SK-N-SH treated with all-trans-retinoic acid at 6 μM for 48 hours (cell line): Measurements from ENCODE around the gene PHF20.
"Not testable (repeated sequence)": the region's sequence is repeated elsewhere in the genome, so short reads cannot be mapped to it uniquely, and the experiment has no call there.

Experiments used
- ATAC-seq: fragments of 200-7000 bp; cut with Tn5 transposase; 3 replicates; pipeline ENCODE4 v1.9.1; 2020; ENCODE audit warnings: mild to moderate bottlenecking, moderate library complexity
- ARNTL ChIP-seq: fragments of 450-650 bp; formaldehyde crosslinking; IDR thresholded peaks from 2 replicates; pipeline ENCODE4 v1.5.0; 2020; ENCODE audit warnings: low read depth, mild to moderate bottlenecking, moderate library complexity, borderline replicate concordance
- BACH2 ChIP-seq: fragments of 250-450 bp; sonication (Bioruptor Pico); IDR thresholded peaks from 2 replicates; pipeline ENCODE4 v1.9.0; 2021; ENCODE audit warnings: mild to moderate bottlenecking, borderline replicate concordance
- CREB5 ChIP-seq: fragments of 250-450 bp; sonication (Bioruptor Pico); IDR thresholded peaks from 2 replicates; pipeline ENCODE4 v1.5.1; 2020; ENCODE audit warnings: low read depth, mild to moderate bottlenecking, moderate library complexity
- CSDC2 ChIP-seq: fragments of 250-450 bp; sonication (Bioruptor Pico); IDR thresholded peaks from 2 replicates; pipeline ENCODE4 v1.5.0; 2020; ENCODE audit warnings: mild to moderate bottlenecking, moderate library complexity
- CSRNP3 ChIP-seq: fragments of 250-450 bp; sonication (Bioruptor Pico); IDR thresholded peaks from 2 replicates; pipeline ENCODE4 v1.5.1; 2021; ENCODE audit warnings: mild to moderate bottlenecking, moderate library complexity
- ESRRG ChIP-seq: fragments of 250-450 bp; sonication (Bioruptor Pico); IDR thresholded peaks from 2 replicates; pipeline ENCODE4 v1.6.1; 2021; ENCODE audit warnings: mild to moderate bottlenecking
- GLIS3 ChIP-seq: fragments of 250-450 bp; sonication (Bioruptor Pico); IDR thresholded peaks from 2 replicates; pipeline ENCODE4 v1.5.0; 2020; ENCODE audit warnings: mild to moderate bottlenecking, moderate library complexity
- ISL1 ChIP-seq: fragments of 250-450 bp; sonication (Bioruptor Pico); IDR thresholded peaks from 2 replicates; pipeline ENCODE4 v2.1.2; 2022; ENCODE audit warnings: mild to moderate bottlenecking, moderate library complexity
- OSR1 ChIP-seq: fragments of 250-450 bp; sonication (Bioruptor Pico); IDR thresholded peaks from 2 replicates; pipeline ENCODE4 v1.8.0; 2022; ENCODE audit warnings: moderate library complexity, mild to moderate bottlenecking, inconsistent platforms
- PATZ1 ChIP-seq: fragments of 250-450 bp; sonication (Bioruptor Pico); IDR thresholded peaks from 2 replicates; pipeline ENCODE4 v1.8.0; 2020; ENCODE audit warnings: mild to moderate bottlenecking, moderate library complexity, borderline replicate concordance
- POU6F1 ChIP-seq: fragments of 250-450 bp; sonication (Bioruptor Pico); IDR thresholded peaks from 2 replicates; pipeline ENCODE4 v1.8.0; 2021; ENCODE audit warnings: low read depth, mild to moderate bottlenecking, moderate library complexity, borderline replicate concordance
- RARB ChIP-seq: fragments of 250-450 bp; sonication (Bioruptor Pico); IDR thresholded peaks from 2 replicates; pipeline ENCODE4 v1.8.0; 2021; ENCODE audit warnings: mild to moderate bottlenecking, moderate library complexity
- SNAI2 ChIP-seq: fragments of 250-450 bp; sonication (Bioruptor Pico); IDR thresholded peaks from 2 replicates; pipeline ENCODE4 v1.5.0; 2020; ENCODE audit warnings: mild to moderate bottlenecking, moderate library complexity
- TCF4 ChIP-seq: fragments of 250-450 bp; sonication (Bioruptor Pico); IDR thresholded peaks from 2 replicates; pipeline ENCODE4 v1.8.0; 2021; ENCODE audit warnings: mild to moderate bottlenecking, moderate library complexity, borderline replicate concordance
- TOX ChIP-seq: fragments of 250-450 bp; sonication (Bioruptor Pico); IDR thresholded peaks from 2 replicates; pipeline ENCODE4 v1.8.0; 2021; ENCODE audit warnings: mild to moderate bottlenecking, moderate library complexity, borderline replicate concordance
- ZC3H10 ChIP-seq: fragments of 250-450 bp; sonication (Bioruptor Pico); IDR thresholded peaks from 2 replicates; pipeline ENCODE4 v1.5.1; 2021; ENCODE audit warnings: mild to moderate bottlenecking, moderate library complexity
- ZFP3 ChIP-seq: fragments of 250-450 bp; sonication (Bioruptor Pico); IDR thresholded peaks from 2 replicates; pipeline ENCODE4 v1.5.0; 2020; ENCODE audit warnings: mild to moderate bottlenecking, moderate library complexity
- ZFP30 ChIP-seq: fragments of 450-650 bp; formaldehyde crosslinking; IDR thresholded peaks from 2 replicates; pipeline ENCODE4 v1.5.0; 2022; ENCODE audit warnings: mild to moderate bottlenecking, moderate library complexity
- ZNF565 ChIP-seq: fragments of 450-650 bp; formaldehyde crosslinking; conservative IDR thresholded peaks from 2 replicates; pipeline ENCODE4 v1.5.0; 2020; ENCODE audit warnings: low read depth, mild to moderate bottlenecking, moderate library complexity
- ZNF70 ChIP-seq: fragments of 450-650 bp; formaldehyde crosslinking; IDR thresholded peaks from 2 replicates; pipeline ENCODE4 v1.5.0; 2020; ENCODE audit warnings: mild to moderate bottlenecking, moderate library complexity
- ZNF8 ChIP-seq: fragments of 450-650 bp; formaldehyde crosslinking; IDR thresholded peaks from 2 replicates; pipeline ENCODE4 v1.5.0; 2020; ENCODE audit warnings: mild to moderate bottlenecking, moderate library complexity

PHF20 gene

GRCh38 chr20:35942243-35942642 lies 170.4 kb downstream of the PHF20 start:
- TF ChIP-seq TCF4 (CRISPR knock-in tag): no peak
- no peak for TF ChIP-seq ZFP30 (CRISPR knock-in tag)
- TF ChIP-seq ZC3H10 (CRISPR knock-in tag): no peak
- no peak for TF ChIP-seq RARB (CRISPR knock-in tag)
- TF ChIP-seq PATZ1: no peak
- TF ChIP-seq ZFP3 (CRISPR knock-in tag): no peak
- TF ChIP-seq GLIS3 (CRISPR knock-in tag): no peak
- no peak for TF ChIP-seq BACH2 (CRISPR knock-in tag)
- TF ChIP-seq ZNF70 (CRISPR knock-in tag): no peak
- no peak for TF ChIP-seq POU6F1 (CRISPR knock-in tag)
- TF ChIP-seq ESRRG (CRISPR knock-in tag): no peak
- TF ChIP-seq TOX (CRISPR knock-in tag): no peak
- no peak for ATAC-seq

GRCh38 chr20:35947489-35947888 lies 175.7 kb downstream of the PHF20 start:
- TF ChIP-seq ESRRG (CRISPR knock-in tag) (no peak), RARB (CRISPR knock-in tag) (no peak), GLIS3 (CRISPR knock-in tag) (no peak), ISL1 (no peak)
- ATAC-seq: peak; percentile 76

- ATAC-seq: no peak
- no peak for TF ChIP-seq ZFP30 (CRISPR knock-in tag)
- TF ChIP-seq CSRNP3 (CRISPR knock-in tag): no peak
- no peak for TF ChIP-seq TOX (CRISPR knock-in tag)
- no peak for TF ChIP-seq PATZ1
- TF ChIP-seq ZFP3 (CRISPR knock-in tag): no peak
- no peak for TF ChIP-seq ZNF8 (CRISPR knock-in tag)
Observed at GRCh38 chr20:35947907-35948306, 176.1 kb downstream of the PHF20 start.

GRCh38 chr20:35950093-35950492 lies 178.3 kb downstream of the PHF20 start:
- TF ChIP-seq ZNF8 (CRISPR knock-in tag) (no peak), ZNF565 (CRISPR knock-in tag) (no peak), GLIS3 (CRISPR knock-in tag) (no peak), CSRNP3 (CRISPR knock-in tag) (no peak), CSDC2 (CRISPR knock-in tag) (no peak), TCF4 (CRISPR knock-in tag) (no peak), CREB5 (CRISPR knock-in tag) (no peak), PATZ1 (no peak), ISL1 (no peak), POU6F1 (CRISPR knock-in tag) (no peak), TOX (CRISPR knock-in tag) (no peak), ARNTL (CRISPR knock-in tag) (no peak), RARB (CRISPR knock-in tag) (no peak), OSR1 (CRISPR knock-in tag) (no peak), ZNF70 (CRISPR knock-in tag) (no peak), BACH2 (CRISPR knock-in tag) (no peak), SNAI2 (CRISPR knock-in tag) (no peak)
- ATAC-seq: no peak

- ATAC-seq: not testable (repeated sequence)
Observed at GRCh38 chr20:35952080-35952479, 180.3 kb downstream of the PHF20 start.
